Measurements from ENCODE around the gene SNX32.
A peak's percentile ranks its signal among the peaks of the same experiment; 100 is the strongest.

The SNX32 gene

GRCh38 chr11:65860278-65861164 is 26.8 kb downstream of the SNX32 start, which contains the start of gene MUS81:
Gene MUS81, plus strand, starts transcription at chr11:65860433. Its CDS starts 321 bp downstream, at chr11:65860754.
- Histone ChIP-seq H3K4me1 (ENCODE audit: low read depth, poor library complexity, severe bottlenecking) (peaks cover 32% of the 10 kb centered on the region), H3K4me2 (peak within 1 kb of the TSS; percentile 87), H3K36me3 (ENCODE audit: insufficient read depth) (peaks cover 4% of the 10 kb centered on the region; the same call in 1 of the 2 replicates), H3K9ac (peak within 1 kb of the TSS; percentile 81), H3K79me2 (ENCODE audit: insufficient read depth, low read depth) (peaks cover 45% of the 10 kb centered on the region), H4K20me1 (ENCODE audit: insufficient read depth) (peaks cover 10% of the 10 kb centered on the region), H3K27me3 (ENCODE audit: insufficient read depth, low read depth) (no peaks in the 10 kb centered on the region), H3K27ac (peak within 1 kb of the TSS; percentile 82), H2AFZ (ENCODE audit: low read depth) (peak within 1 kb of the TSS; percentile 55), H3K4me3 (IDR thresholded peaks at IDR 0.05; ENCODE audit: insufficient read depth, low read depth, low read length) (no peak within 1 kb of the TSS)
- peak; percentile 88 for TF ChIP-seq CTCF (conservative IDR thresholded peaks at IDR 0.05; ENCODE audit: low read depth, low read length)

GRCh38 chr11:65861165-65861505 is 27.4 kb downstream of the SNX32 start:
- peaks cover 25% of the 10 kb centered on the region for H3K4me1 ChIP-seq (ENCODE audit: low read depth, poor library complexity, severe bottlenecking)
- peaks cover 7% of the 10 kb centered on the region for H4K20me1 ChIP-seq (ENCODE audit: insufficient read depth)
- no peaks in the 10 kb centered on the region; the same call in 1 of the 2 replicates for H3K36me3 ChIP-seq (ENCODE audit: insufficient read depth)
- peaks cover 39% of the 10 kb centered on the region for H3K79me2 ChIP-seq (ENCODE audit: insufficient read depth, low read depth)
- peak overlapping the region; percentile 87 for H3K4me2 ChIP-seq
- H3K9ac ChIP-seq = peak overlapping the region; percentile 81
- peak overlapping the region; percentile 82 for H3K27ac ChIP-seq
- H3K27me3 ChIP-seq (ENCODE audit: insufficient read depth, low read depth) = no peaks in the 10 kb centered on the region
- no peak for TF ChIP-seq CTCF (conservative IDR thresholded peaks at IDR 0.05; ENCODE audit: low read depth, low read length)
- H2AFZ ChIP-seq (ENCODE audit: low read depth) = peak overlapping the region; percentile 55; the same call in 1 of the 2 replicates
- no peak overlapping the region for H3K4me3 ChIP-seq (IDR thresholded peaks at IDR 0.05; ENCODE audit: insufficient read depth, low read depth, low read length)

GRCh38 chr11:65861533-65862183 is 27.9 kb downstream of the SNX32 start:
- H4K20me1 ChIP-seq (ENCODE audit: insufficient read depth) = peaks cover 2% of the 10 kb centered on the region
- H3K79me2 ChIP-seq (ENCODE audit: insufficient read depth, low read depth) = peaks cover 34% of the 10 kb centered on the region
- peaks cover 20% of the 10 kb centered on the region for H3K4me1 ChIP-seq (ENCODE audit: low read depth, poor library complexity, severe bottlenecking)
- no peak overlapping the region for H3K4me3 ChIP-seq (IDR thresholded peaks at IDR 0.05; ENCODE audit: insufficient read depth, low read depth, low read length)
- TF ChIP-seq CTCF (conservative IDR thresholded peaks at IDR 0.05; ENCODE audit: low read depth, low read length) = no peak
- no peaks in the 10 kb centered on the region for H3K36me3 ChIP-seq (ENCODE audit: insufficient read depth)
- H2AFZ ChIP-seq (ENCODE audit: low read depth) = no peak overlapping the region
- H3K27ac ChIP-seq = no peak overlapping the region; the same call in 1 of the 2 replicates
- H3K4me2 ChIP-seq = peak overlapping the region; percentile 87
- peak overlapping the region; percentile 81; the same call in 1 of the 2 replicates for H3K9ac ChIP-seq
- H3K27me3 ChIP-seq (ENCODE audit: insufficient read depth, low read depth) = no peaks in the 10 kb centered on the region

GRCh38 chr11:65862191-65862735 is 28.5 kb downstream of the SNX32 start:
- peak overlapping the region; percentile 87 for H3K4me2 ChIP-seq
- peaks cover 28% of the 10 kb centered on the region for H3K79me2 ChIP-seq (ENCODE audit: insufficient read depth, low read depth)

More at GRCh38 chr11:65862191-65862735, 28.5 kb downstream of the SNX32 start:
- H3K27me3 ChIP-seq (ENCODE audit: insufficient read depth, low read depth) = no peaks in the 10 kb centered on the region
- peaks cover 19% of the 10 kb centered on the region for H3K4me1 ChIP-seq (ENCODE audit: low read depth, poor library complexity, severe bottlenecking)
- no peaks in the 10 kb centered on the region for H4K20me1 ChIP-seq (ENCODE audit: insufficient read depth)
- TF ChIP-seq CTCF (conservative IDR thresholded peaks at IDR 0.05; ENCODE audit: low read depth, low read length) = no peak
- 0 out of 2 replicates have a peak overlapping the region, but pooled peaks have one; percentile 81 for H3K9ac ChIP-seq
- H3K27ac ChIP-seq = no peak overlapping the region; the same call in 1 of the 2 replicates
- H2AFZ ChIP-seq (ENCODE audit: low read depth) = no peak overlapping the region
- H3K36me3 ChIP-seq (ENCODE audit: insufficient read depth) = no peaks in the 10 kb centered on the region
- H3K4me3 ChIP-seq (IDR thresholded peaks at IDR 0.05; ENCODE audit: insufficient read depth, low read depth, low read length) = no peak overlapping the region

All from KMS-11 (cell line).